HEK293 (cell line): ENCODE results near the gene THTPA.

Source experiments
- CTCF ChIA-PET: fragments of 350-600 bp; formaldehyde crosslinking; extraction: SDS; loops from one replicate; lab custom pipeline; 2021; ENCODE audit warnings: antibody characterized with exemption; lab: Yijun Ruan, JAX
- POLR2A ChIA-PET: fragments of 300-600 bp; formaldehyde crosslinking; extraction: SDS; loops from one replicate; lab custom pipeline; 2020; ENCODE audit warnings: antibody characterized with exemption, inconsistent platforms; lab: Yijun Ruan, JAX
- H3K27ac ChIP-seq: fragments of 200-500 bp; sonication (Bioruptor generic); 2 replicates; pipeline ENCODE4 v1.5.1; 2014; ENCODE audit warnings: low read depth, low read length, control low read depth, inconsistent platforms; ENCODE audit errors: extremely low read depth
- H3K36me3 ChIP-seq, 2 experiments: fragments of 200-500 bp in 1 of 2; sonication (Bioruptor generic) in 1 of 2; 1 replicate in 1 of 2; 2 replicates in 1 of 2; pipeline ENCODE4 v1.5.1; 2014 to 2017; ENCODE audit warnings: inconsistent platforms in 2 of 2, low read length in 2 of 2; ENCODE audit not compliant: control insufficient read depth in 2 of 2, insufficient read depth in 1 of 2
- H3K4me1 ChIP-seq: fragments of 200-500 bp; sonication (Bioruptor generic); 2 replicates; pipeline ENCODE4 v1.5.1; 2014; ENCODE audit warnings: mild to moderate bottlenecking, low read length, inconsistent platforms; ENCODE audit not compliant: control insufficient read depth, insufficient read depth
- H3K4me3 ChIP-seq: 2 replicates; pipeline ENCODE4 v1.5.1; 2011; ENCODE audit warnings: low read depth, mild to moderate bottlenecking, control low read depth, low read length, moderate library complexity
- H3K9me3 ChIP-seq: fragments of 200-500 bp; sonication (Bioruptor generic); 2 replicates; pipeline ENCODE4 v1.5.1; 2014; ENCODE audit warnings: low read depth, low read length, inconsistent platforms; ENCODE audit not compliant: control insufficient read depth, insufficient read depth
- BCL11B ChIP-seq: fragments of 450-650 bp; formaldehyde crosslinking; IDR thresholded peaks from 2 replicates; pipeline ENCODE4 v1.5.1; 2016; ENCODE audit warnings: low read depth, missing biosample characterization, missing genetic modification characterization
- CTCF ChIP-seq: fragments of 450-650 bp; formaldehyde crosslinking; IDR thresholded peaks from 2 replicates; pipeline ENCODE4 v1.5.1; 2016; ENCODE audit warnings: missing biosample characterization, missing genetic modification characterization
- GLIS1 ChIP-seq: fragments of 450-650 bp; formaldehyde crosslinking; IDR thresholded peaks from 2 replicates; pipeline ENCODE4 v1.5.1; 2016; ENCODE audit warnings: missing biosample characterization, missing genetic modification characterization
- KLF7 ChIP-seq: fragments of 450-650 bp; formaldehyde crosslinking; IDR thresholded peaks from 2 replicates; pipeline ENCODE4 v1.5.1; 2016; ENCODE audit warnings: missing biosample characterization, missing genetic modification characterization, borderline replicate concordance
- YY2 ChIP-seq: fragments of 450-650 bp; formaldehyde crosslinking; IDR thresholded peaks from 2 replicates; pipeline ENCODE4 v1.5.1; 2016; ENCODE audit warnings: missing biosample characterization, missing genetic modification characterization
- ZBTB17 ChIP-seq: fragments of 450-650 bp; formaldehyde crosslinking; IDR thresholded peaks from 2 replicates; pipeline ENCODE4 v1.5.1; 2016; ENCODE audit warnings: missing biosample characterization, missing genetic modification characterization
- ZBTB48 ChIP-seq: fragments of 450-650 bp; formaldehyde crosslinking; IDR thresholded peaks from 2 replicates; pipeline ENCODE4 v1.5.1; 2016; ENCODE audit warnings: missing biosample characterization, missing genetic modification characterization
- ZBTB6 ChIP-seq: fragments of 450-650 bp; formaldehyde crosslinking; IDR thresholded peaks from 2 replicates; pipeline ENCODE4 v1.5.1; 2017; ENCODE audit warnings: missing biosample characterization, missing genetic modification characterization
- ZBTB8A ChIP-seq: fragments of 450-650 bp; formaldehyde crosslinking; IDR thresholded peaks from 2 replicates; pipeline ENCODE4 v1.5.1; 2016; ENCODE audit warnings: missing biosample characterization, missing genetic modification characterization
- ZNF114 ChIP-seq: fragments of 450-650 bp; formaldehyde crosslinking; IDR thresholded peaks from 2 replicates; pipeline ENCODE4 v1.5.0; 2017; ENCODE audit warnings: missing biosample characterization, missing genetic modification characterization
- ZNF133 ChIP-seq: fragments of 450-650 bp; formaldehyde crosslinking; IDR thresholded peaks from 2 replicates; pipeline ENCODE4 v1.5.1; 2016; ENCODE audit warnings: missing biosample characterization, missing genetic modification characterization
- ZNF311 ChIP-seq: fragments of 450-650 bp; formaldehyde crosslinking; IDR thresholded peaks from 2 replicates; pipeline ENCODE4 v1.5.1; 2017; ENCODE audit warnings: missing biosample characterization, missing genetic modification characterization, borderline replicate concordance
- ZNF398 ChIP-seq: fragments of 450-650 bp; formaldehyde crosslinking; IDR thresholded peaks from 2 replicates; pipeline ENCODE4 v1.5.1; 2017; ENCODE audit warnings: missing biosample characterization, missing genetic modification characterization
- ZNF488 ChIP-seq: fragments of 450-650 bp; formaldehyde crosslinking; IDR thresholded peaks from 2 replicates; pipeline ENCODE4 v1.5.1; 2016; ENCODE audit warnings: missing biosample characterization, missing genetic modification characterization
- ZNF600 ChIP-seq: fragments of 450-650 bp; formaldehyde crosslinking; IDR thresholded peaks from 2 replicates; pipeline ENCODE4 v1.5.1; 2016; ENCODE audit warnings: missing biosample characterization, missing genetic modification characterization
- ZNF654 ChIP-seq: fragments of 450-650 bp; formaldehyde crosslinking; IDR thresholded peaks from 2 replicates; pipeline ENCODE4 v1.5.1; 2016; ENCODE audit warnings: low read depth, missing biosample characterization, missing genetic modification characterization
- ZNF701 ChIP-seq: fragments of 450-650 bp; formaldehyde crosslinking; IDR thresholded peaks from 2 replicates; pipeline ENCODE4 v1.5.1; 2016; ENCODE audit warnings: missing biosample characterization, missing genetic modification characterization
- ZNF707 ChIP-seq: fragments of 450-650 bp; formaldehyde crosslinking; IDR thresholded peaks from 2 replicates; pipeline ENCODE4 v1.5.1; 2016; ENCODE audit warnings: missing biosample characterization, missing genetic modification characterization
- ZNF76 ChIP-seq: fragments of 450-650 bp; formaldehyde crosslinking; IDR thresholded peaks from 2 replicates; pipeline ENCODE4; 2016; ENCODE audit warnings: low read depth, missing biosample characterization, missing genetic modification characterization, borderline replicate concordance
- ZNF785 ChIP-seq: fragments of 450-650 bp; formaldehyde crosslinking; IDR thresholded peaks from 2 replicates; pipeline ENCODE4 v1.5.1; 2016; ENCODE audit warnings: missing biosample characterization, missing genetic modification characterization
- ZSCAN30 ChIP-seq: fragments of 450-650 bp; IDR thresholded peaks from 2 replicates; pipeline ENCODE4 v1.5.1; 2018; ENCODE audit warnings: missing biosample characterization, mild to moderate bottlenecking, missing genetic modification characterization, moderate library complexity
- TF ChIP-seq, protein P1 (sequence below): fragments of 450-650 bp; formaldehyde crosslinking; IDR thresholded peaks from 2 replicates; pipeline ENCODE4 v1.5.1; 2016; ENCODE audit warnings: missing biosample characterization, missing genetic modification characterization

THTPA gene

DNA sequence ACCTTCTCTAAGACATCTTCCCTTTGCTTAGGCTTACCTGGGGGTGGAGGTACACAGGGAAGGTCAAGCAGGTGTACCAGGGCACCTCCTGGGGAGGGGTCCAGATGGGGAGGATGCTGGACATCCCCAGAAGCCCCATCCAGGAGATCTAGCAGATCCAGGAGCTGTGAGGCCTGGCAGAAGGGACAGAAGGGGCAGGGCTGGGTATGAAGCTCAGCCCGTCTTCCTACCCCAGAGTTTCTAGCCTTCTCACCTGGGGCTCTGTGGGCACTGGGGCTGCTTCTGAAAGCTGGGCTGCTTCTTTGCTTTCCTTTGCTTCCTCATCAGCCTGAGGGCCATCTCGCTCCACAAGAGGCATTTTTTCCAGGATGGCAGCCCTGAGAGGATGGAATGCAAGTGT, 5.2 kb downstream of the THTPA start (continued):
- no peak for TF ChIP-seq ZNF488
- TF ChIP-seq BCL11B = no peak
- no peak for TF ChIP-seq ZNF311 (tag by site-specific recombination)
- TF ChIP-seq ZNF114 (tag by site-specific recombination) = no peak
- TF ChIP-seq, protein P1, sequence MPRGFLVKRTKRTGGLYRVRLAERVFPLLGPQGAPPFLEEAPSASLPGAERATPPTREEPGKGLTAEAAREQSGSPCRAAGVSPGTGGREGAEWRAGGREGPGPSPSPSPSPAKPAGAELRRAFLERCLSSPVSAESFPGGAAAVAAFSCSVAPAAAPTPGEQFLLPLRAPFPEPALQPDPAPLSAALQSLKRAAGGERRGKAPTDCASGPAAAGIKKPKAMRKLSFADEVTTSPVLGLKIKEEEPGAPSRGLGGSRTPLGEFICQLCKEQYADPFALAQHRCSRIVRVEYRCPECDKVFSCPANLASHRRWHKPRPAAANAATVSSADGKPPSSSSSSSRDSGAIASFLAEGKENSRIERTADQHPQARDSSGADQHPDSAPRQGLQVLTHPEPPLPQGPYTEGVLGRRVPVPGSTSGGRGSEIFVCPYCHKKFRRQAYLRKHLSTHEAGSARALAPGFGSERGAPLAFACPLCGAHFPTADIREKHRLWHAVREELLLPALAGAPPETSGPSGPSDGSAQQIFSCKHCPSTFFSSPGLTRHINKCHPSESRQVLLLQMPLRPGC (tag by site-specific recombination) = no peak
- no peak for TF ChIP-seq ZBTB17 (tag by site-specific recombination)
- TF ChIP-seq ZNF133 (tag by site-specific recombination) = no peak

GRCh38 chr14:23561873-23562821, 6.1 kb downstream of the THTPA start:
- Histone ChIP-seq H3K9me3 (no peaks in the 10 kb centered on the region), H3K4me3 (no peak overlapping the region), H3K36me3 (peaks cover 17 to 85% of the 10 kb centered on the region in 2 experiments; a peak in 2 of 3 replicates), H3K4me1 (peaks cover 4% of the 10 kb centered on the region; the same call in 1 of the 2 replicates), H3K27ac (no peak overlapping the region)
- ChIA-PET POLR2A (interaction anchor here (1.6 kb wide), 2 partner anchors 11 to 84 kb away, joined by 5 read pairs; partner anchors contain the start of gene ZFHX2), CTCF (interaction anchor here (0.6 to 10.1 kb wide), 11 partner anchors 10 to 568 kb away, joined by 3 to 338 read pairs (median 4); partner anchors contain the start of gene ZFHX2)
- TF ChIP-seq KLF7 (tag by site-specific recombination) (no peak), ZNF785 (tag by site-specific recombination) (no peak), ZNF600 (tag by site-specific recombination) (0 out of 2 replicates have a peak, but pooled peaks have one; percentile 10)

- H3K36me3 ChIP-seq = peaks cover 17 to 82% of the 10 kb centered on the region in 2 experiments; a peak in 2 of 3 replicates
- H3K4me3 ChIP-seq = no peak overlapping the region
- no peaks in the 10 kb centered on the region for H3K9me3 ChIP-seq
- CTCF ChIA-PET = interaction anchor here (0.6 to 10.1 kb wide), 13 partner anchors 9 to 1839 kb away, joined by 3 to 338 read pairs (median 4); partner anchors contain the start of gene ZFHX2
- POLR2A ChIA-PET = interaction anchor here (1.6 kb wide), 1 partner anchor 85 kb away, joined by 5 read pairs; no protein-coding TSS in a partner anchor
- no peak overlapping the region for H3K27ac ChIP-seq
- peaks cover 2% of the 10 kb centered on the region for H3K4me1 ChIP-seq
- TF ChIP-seq ZBTB8A (tag by site-specific recombination) (0 out of 2 replicates have a peak, but pooled peaks have one; percentile 8), ZBTB6 (no peak), ZNF488 (no peak), YY2 (tag by site-specific recombination) (no peak), ZBTB48 (tag by site-specific recombination) (peak; percentile 16; the same call in 1 of the 2 replicates), ZSCAN30 (tag by site-specific recombination) (no peak), ZNF398 (tag by site-specific recombination) (no peak), ZNF707 (tag by site-specific recombination) (no peak), ZNF76 (no peak), ZNF701 (tag by site-specific recombination) (no peak), ZNF654 (tag by site-specific recombination) (peak; percentile 74), GLIS1 (tag by site-specific recombination) (no peak), KLF7 (tag by site-specific recombination) (no peak), CTCF (tag by site-specific recombination) (peak; percentile 73)
Measured at GRCh38 chr14:23562822-23563472, 6.9 kb downstream of the THTPA start.
